HepG2 (cell line): Measurements from ENCODE around the gene DGKB.

Experiments
- GABPA ChIP-seq, 2 experiments: IDR thresholded peaks; 2 replicates each; pipeline ENCODE4 v1.6.1; 2011 to 2016; ENCODE audit warnings: low read depth in 2 of 2, low read length in 1 of 2, missing biosample characterization in 1 of 2, missing genetic modification characterization in 1 of 2
- KLF16 ChIP-seq, 2 experiments: sonication (generic) in 1 of 2; formaldehyde crosslinking in 1 of 2; IDR thresholded peaks; 2 replicates each; pipeline versions ENCODE4 v1.6.1 to v1.8.0; 2016 to 2023; ENCODE audit warnings: missing genetic modification reagents in 2 of 2, missing compliant biosample characterization in 1 of 2
- TF ChIP-seq, protein P1 (sequence below): IDR thresholded peaks from 2 replicates; pipeline ENCODE4 v1.6.1; 2012; ENCODE audit warnings: inconsistent platforms

DNA sequence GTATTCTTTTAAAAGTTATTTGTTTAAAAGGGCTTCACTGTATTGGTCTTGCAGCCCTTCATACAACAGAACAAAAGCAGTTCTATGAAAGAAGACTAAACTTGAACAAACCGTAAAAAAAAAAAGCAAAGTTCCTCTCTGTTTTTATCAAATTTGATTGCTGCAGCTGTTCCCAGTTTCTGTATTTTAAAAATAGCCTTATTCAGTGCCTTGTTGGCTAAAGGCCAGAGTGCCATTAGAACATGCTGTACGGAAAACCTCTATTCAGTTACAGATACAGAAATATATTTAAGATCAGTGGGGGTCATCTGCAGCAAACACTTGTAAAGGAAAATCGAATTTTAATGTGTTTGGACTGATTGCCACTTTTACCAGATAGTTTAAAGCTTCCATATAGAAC is 705.3 kb downstream of the DGKB start:
- TF ChIP-seq, protein P1, sequence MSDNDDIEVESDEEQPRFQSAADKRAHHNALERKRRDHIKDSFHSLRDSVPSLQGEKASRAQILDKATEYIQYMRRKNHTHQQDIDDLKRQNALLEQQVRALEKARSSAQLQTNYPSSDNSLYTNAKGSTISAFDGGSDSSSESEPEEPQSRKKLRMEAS: no peak
- TF ChIP-seq KLF16 (CRISPR knock-in tag; IDR thresholded peaks at IDR 0.05) (no peak), GABPA (IDR thresholded peaks at IDR 0.05; ENCODE audit: low read depth, low read length) (no peak), GABPA (CRISPR knock-in tag; IDR thresholded peaks at IDR 0.05; ENCODE audit: low read depth) (no peak)
